MCF 10A (cell line): ENCODE data around the gene PRDM10. TPM values are rescaled to one million over a fixed set of nuclear protein-coding genes. Genes with fewer than 3 reads are reported as not detected.
A peak's percentile ranks its signal among the peaks of the same experiment; 100 is the strongest.

ENCODE experiments used
- BruUV-seq: library from RNA; stranded (reverse); fragments of 400-500 nt; replicated peaks from 2 replicates; lab custom pipeline; 2021; lab: Mats Ljungman, UMichigan
- CTCF ChIA-PET: fragments of 300-600 bp; sonication (Branson Sonifier 250); formaldehyde crosslinking; extraction: SDS; loops from one replicate; lab custom pipeline; 2021; ENCODE audit warnings: antibody characterized with exemption, inconsistent platforms; lab: Yijun Ruan, JAX
- POLR2A ChIA-PET: fragments of 300-600, 350-650 bp; sonication (Branson Sonifier 250); formaldehyde crosslinking; extraction: SDS; loops from one replicate; lab custom pipeline; 2020; ENCODE audit warnings: antibody characterized with exemption, inconsistent platforms; lab: Yijun Ruan, JAX
- DNase-seq: peaks from one replicate; pipeline ENCODE4 v3.0.0-alpha.2; 2018; ENCODE audit not compliant: unreplicated experiment
- H3K27ac Mint-ChIP-seq: one replicate; pipeline ENCODE4 v1.8.0; 2022; ENCODE audit warnings: mild to moderate bottlenecking, low read depth, mixed read lengths; ENCODE audit not compliant: unreplicated experiment
- H3K27me3 Mint-ChIP-seq: one replicate; pipeline ENCODE4 v1.8.0; 2022; ENCODE audit warnings: mixed read lengths; ENCODE audit not compliant: insufficient read depth, unreplicated experiment
- H3K36me3 Mint-ChIP-seq: one replicate; pipeline ENCODE4 v1.8.0; 2022; ENCODE audit warnings: mild to moderate bottlenecking, moderate library complexity, mixed read lengths; ENCODE audit not compliant: insufficient read depth, unreplicated experiment
- H3K4me1 Mint-ChIP-seq: one replicate; pipeline ENCODE4 v1.8.0; 2022; ENCODE audit warnings: mixed read lengths; ENCODE audit not compliant: insufficient read depth, unreplicated experiment
- H3K4me3 Mint-ChIP-seq: one replicate; pipeline ENCODE4 v1.8.0; 2022; ENCODE audit warnings: mild to moderate bottlenecking, moderate library complexity, mixed read lengths; ENCODE audit not compliant: unreplicated experiment
- H3K9me3 Mint-ChIP-seq: one replicate; pipeline ENCODE4 v1.8.0; 2022; ENCODE audit warnings: mixed read lengths; ENCODE audit not compliant: unreplicated experiment
- CTCF ChIP-seq: fragments of 200-600 bp; IDR thresholded peaks from one replicate; pipeline ENCODE4 v1.8.0; 2022; ENCODE audit warnings: antibody characterized with exemption, mild to moderate bottlenecking; ENCODE audit not compliant: unreplicated experiment
- intact Hi-C: fragments of 100-400 bp; cut with micrococcal nuclease; formaldehyde crosslinking; loops from 2 replicates; pipeline ENCODE4 v1.14.1; 2022
- total RNA-seq: library from RNA; stranded (reverse); gene quantifications from 2 replicates; pipeline ENCODE4 v1.2.3, GENCODE V29; 2022

The PRDM10 gene
- total RNA-seq, 1 experiment from 2014 or later, result 5.1 TPM

- Mint-ChIP-seq H3K4me3 (peak overlapping the region; percentile 81), H3K4me1 (peaks cover 10% of the 10 kb centered on the region), H3K27me3 (no peaks in the 10 kb centered on the region), H3K36me3 (peaks cover 40% of the 10 kb centered on the region), H3K27ac (peak overlapping the region; percentile 70), H3K9me3 (no peaks in the 10 kb centered on the region)
- no TSS peak for BruUV-seq
- intact Hi-C loops, result no loop called here
- no peak for TF ChIP-seq CTCF
- ChIA-PET CTCF (interaction anchor here (0.6 to 2.3 kb wide), 7 partner anchors 8 to 807 kb away, joined by 3 to 18 read pairs (median 3); no protein-coding TSS in a partner anchor), POLR2A (interaction anchor here (0.7 to 2.7 kb wide), 12 partner anchors 9 to 264 kb away, joined by 3 to 32 read pairs (median 12); partner anchors contain the start of genes PRDM10 and ST14)
- no peak for DNase-seq
Observed at GRCh38 chr11:129896062-129896461, 106.6 kb downstream of the PRDM10 start.

DNA sequence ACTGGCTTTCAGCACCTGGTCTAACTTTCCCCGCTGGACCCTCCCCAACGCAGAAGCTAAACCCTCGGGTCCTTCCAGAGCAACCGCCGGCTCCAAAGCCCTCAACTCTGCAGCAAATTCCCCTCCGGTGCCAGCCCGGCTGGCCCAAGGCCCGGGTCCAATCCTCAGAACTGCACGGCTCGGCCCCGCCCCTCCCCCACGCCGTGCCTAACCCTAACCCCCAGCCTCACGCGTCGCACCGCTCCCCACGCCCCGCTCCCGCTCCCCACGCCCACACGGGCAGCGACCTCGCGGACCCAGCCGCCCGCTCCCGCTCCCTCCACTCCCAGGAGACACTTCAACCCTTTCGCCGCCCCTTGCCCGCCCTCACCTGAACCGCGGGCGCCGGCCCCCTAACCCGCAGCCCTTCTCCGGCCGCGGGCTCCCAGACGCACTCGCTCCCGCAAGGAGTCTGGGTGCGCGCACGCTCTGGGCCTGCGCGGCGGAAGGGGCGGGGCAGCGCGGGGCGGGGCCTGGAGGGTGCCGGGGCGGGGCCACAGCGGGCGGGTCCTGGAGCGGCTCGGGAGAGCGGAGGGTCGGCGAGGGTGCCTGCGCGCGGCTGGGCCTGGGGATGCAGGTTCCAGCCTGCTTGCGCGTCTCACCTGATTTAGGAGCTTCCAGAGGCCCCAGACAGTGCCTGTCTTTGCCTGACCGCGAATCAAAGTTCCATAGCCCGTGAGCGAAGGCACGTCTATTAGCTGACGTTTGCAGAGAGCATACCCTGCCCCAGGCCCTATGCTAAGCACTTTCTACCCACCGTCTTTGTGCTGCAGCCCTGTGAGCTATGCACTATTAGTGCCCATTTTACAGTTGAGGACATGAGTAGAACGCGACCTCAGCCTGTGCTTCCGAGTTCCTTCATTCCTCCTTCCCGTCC, 107.3 kb downstream of the PRDM10 start, which contains the start of gene NFRKB:
NFRKB (minus strand) TSS at position 453 of the 916 bp plus-strand sequence. CDS start 2,729 bp downstream, outside the sequence.
- Mint-ChIP-seq H3K27me3 (no peaks in the 10 kb centered on the region), H3K9me3 (no peaks in the 10 kb centered on the region), H3K36me3 (peaks cover 42% of the 10 kb centered on the region), H3K4me3 (peak within 1 kb of the TSS; percentile 81), H3K4me1 (peaks cover 10% of the 10 kb centered on the region), H3K27ac (peak within 1 kb of the TSS; percentile 70)
- intact Hi-C loops, result loop anchor here (1.0 kb wide), 1 partner anchor 110 kb away; no protein-coding TSS in a partner anchor
- no TSS peak for BruUV-seq
- peak; percentile 80 for DNase-seq
- ChIA-PET POLR2A (interaction anchor here (0.6 to 2.7 kb wide), 25 partner anchors 9 to 265 kb away, joined by 3 to 32 read pairs (median 6); partner anchors contain the start of genes PRDM10 and ST14), CTCF (interaction anchor here (0.6 to 2.3 kb wide), 10 partner anchors 9 to 806 kb away, joined by 3 to 18 read pairs (median 3); no protein-coding TSS in a partner anchor)
- TF ChIP-seq CTCF, result no peak

GRCh38 chr11:129894278-129895125, 108.1 kb downstream of the PRDM10 start:
- Mint-ChIP-seq H3K4me1 (peaks cover 10% of the 10 kb centered on the region), H3K9me3 (no peaks in the 10 kb centered on the region), H3K27me3 (no peaks in the 10 kb centered on the region), H3K4me3 (peak overlapping the region; percentile 81), H3K36me3 (peaks cover 39% of the 10 kb centered on the region), H3K27ac (peak overlapping the region; percentile 70)
- ChIA-PET POLR2A (interaction anchor here (0.6 to 2.7 kb wide), 25 partner anchors 10 to 841 kb away, joined by 3 to 32 read pairs (median 5); partner anchors contain the start of genes PRDM10 and ST14), CTCF (interaction anchor here (0.6 to 2.3 kb wide), 6 partner anchors 13 to 237 kb away, joined by 3 to 18 read pairs (median 4); no protein-coding TSS in a partner anchor)
- peak; percentile 23 for DNase-seq
- TF ChIP-seq CTCF, result no peak
- BruUV-seq, result no TSS peak
- intact Hi-C loops, result loop anchor here (1.0 kb wide), 1 partner anchor 109 kb away; no protein-coding TSS in a partner anchor
